GM18498 (cell line): Measurements from ENCODE around the gene ZBTB20.

Source experiments
- ATAC-seq: cut with Tn5 transposase; IDR thresholded peaks from one replicate; pipeline ENCODE4 v1.9.1; 2021; ENCODE audit warnings: mild to moderate bottlenecking, moderate library complexity; ENCODE audit not compliant: unreplicated experiment

ZBTB20 gene

GRCh38 chr3:115038817-115039216 lies 108.3 kb downstream of the ZBTB20 start:
- no peak for ATAC-seq

GRCh38 chr3:115022835-115023398 lies 124.2 kb downstream of the ZBTB20 start:
- ATAC-seq, result peak; percentile 50

- ATAC-seq, result no peak
Observed at GRCh38 chr3:115022199-115022598, 124.9 kb downstream of the ZBTB20 start.

GRCh38 chr3:115021061-115021460 lies 126.0 kb downstream of the ZBTB20 start:
- ATAC-seq, result no peak

GRCh38 chr3:115019900-115020299 lies 127.2 kb downstream of the ZBTB20 start:
- peak; percentile 55 for ATAC-seq

GRCh38 chr3:115018694-115019093 lies 128.4 kb downstream of the ZBTB20 start:
- ATAC-seq, result no peak

- no peak for ATAC-seq
Observed at GRCh38 chr3:115007966-115008365, 139.1 kb downstream of the ZBTB20 start.

- ATAC-seq, result no peak
Observed at GRCh38 chr3:115004201-115005140, 142.6 kb downstream of the ZBTB20 start.

- no peak for ATAC-seq
Observed at GRCh38 chr3:114998971-114999579, 148.0 kb downstream of the ZBTB20 start.

- no peak for ATAC-seq
Observed at GRCh38 chr3:114994554-114995341, 152.3 kb downstream of the ZBTB20 start.

- ATAC-seq, result no peak
Observed at GRCh38 chr3:114985776-114986175, 161.3 kb downstream of the ZBTB20 start.

- ATAC-seq, result no peak
Observed at GRCh38 chr3:114983248-114983647, 163.8 kb downstream of the ZBTB20 start.

GRCh38 chr3:114974387-114974786 lies 172.7 kb downstream of the ZBTB20 start:
- peak; percentile 90 for ATAC-seq

- no peak for ATAC-seq
Observed at GRCh38 chr3:114973536-114973935, 173.6 kb downstream of the ZBTB20 start.

- no peak for ATAC-seq
Observed at GRCh38 chr3:114967168-114967567, 179.9 kb downstream of the ZBTB20 start.

- ATAC-seq, result no peak
Observed at GRCh38 chr3:114962189-114962588, 184.9 kb downstream of the ZBTB20 start.

- ATAC-seq, result no peak
Observed at GRCh38 chr3:114958930-114959329, 188.2 kb downstream of the ZBTB20 start.

GRCh38 chr3:114953800-114954199 lies 193.3 kb downstream of the ZBTB20 start:
- ATAC-seq, result no peak

- no peak for ATAC-seq
Observed at GRCh38 chr3:114953215-114953799, 193.8 kb downstream of the ZBTB20 start.

GRCh38 chr3:114942773-114943172 lies 204.3 kb downstream of the ZBTB20 start:
- no peak for ATAC-seq
